Osteocyte (in vitro differentiated cells): ENCODE data around the gene ALDH16A1. TPM values are rescaled to one million over a fixed set of nuclear protein-coding genes. Genes with fewer than 3 reads are reported as not detected.

Source experiments
- DNase-seq: peaks from one replicate; pipeline ENCODE4 v3.0.0; 2021; ENCODE audit warnings: mixed read lengths; ENCODE audit not compliant: unreplicated experiment; ENCODE audit errors: extremely low spot score
- H3K27ac Mint-ChIP-seq: one replicate; pipeline ENCODE4 v1.8.0; 2021; ENCODE audit warnings: mild to moderate bottlenecking, mixed read lengths; ENCODE audit not compliant: unreplicated experiment
- H3K27me3 Mint-ChIP-seq: one replicate; pipeline ENCODE4 v1.8.0; 2021; ENCODE audit warnings: mixed read lengths; ENCODE audit not compliant: unreplicated experiment
- H3K36me3 Mint-ChIP-seq: one replicate; pipeline ENCODE4 v1.8.0; 2021; ENCODE audit warnings: mixed read lengths; ENCODE audit not compliant: unreplicated experiment
- H3K4me1 Mint-ChIP-seq: one replicate; pipeline ENCODE4 v1.8.0; 2021; ENCODE audit warnings: mixed read lengths; ENCODE audit not compliant: unreplicated experiment
- H3K4me3 Mint-ChIP-seq: one replicate; pipeline ENCODE4 v1.8.0; 2021; ENCODE audit warnings: mild to moderate bottlenecking, moderate library complexity, mixed read lengths; ENCODE audit not compliant: unreplicated experiment
- H3K9me3 Mint-ChIP-seq: one replicate; pipeline ENCODE4 v1.8.0; 2021; ENCODE audit warnings: mixed read lengths; ENCODE audit not compliant: unreplicated experiment
- total RNA-seq: library from RNA; stranded (reverse); gene quantifications from 2 replicates; pipeline ENCODE4 v1.2.1, GENCODE V29; 2021
- TF ChIP-seq, protein P1 (sequence below): fragments of 200-600 bp; sonication (generic); IDR thresholded peaks from 2 replicates; pipeline ENCODE4 v1.5.0; 2021; ENCODE audit warnings: antibody characterized with exemption, mild to moderate bottlenecking, moderate library complexity

Gene ALDH16A1
- total RNA-seq, 1 donor from 2014 or later: 31.8 TPM

DNA sequence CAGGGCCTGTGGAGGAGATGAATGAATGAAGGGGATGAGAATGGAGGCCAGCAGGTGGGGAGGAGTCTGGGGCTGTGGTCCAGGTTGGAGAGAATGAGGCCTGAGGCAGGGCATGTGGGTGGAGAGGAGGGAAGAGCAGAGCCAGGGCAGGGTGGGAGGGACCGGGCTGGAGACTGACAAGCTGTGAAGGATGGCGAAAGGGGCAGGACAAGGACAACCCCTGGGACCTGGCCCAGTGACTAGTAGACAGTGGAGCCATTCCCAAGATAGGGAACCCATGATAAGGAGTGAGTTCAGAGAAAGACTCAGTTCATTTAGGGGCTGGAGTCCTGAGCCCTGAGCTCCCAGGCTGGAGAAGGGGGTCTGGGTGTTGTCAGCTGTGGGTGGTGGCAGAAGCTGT is 32.8 kb upstream of the ALDH16A1 start:
- peaks cover 80% of the 10 kb centered on the region for H3K27me3 Mint-ChIP-seq
- H3K4me1 Mint-ChIP-seq: peaks cover 23% of the 10 kb centered on the region
- H3K27ac Mint-ChIP-seq: no peak overlapping the region
- no peaks in the 10 kb centered on the region for H3K9me3 Mint-ChIP-seq
- H3K36me3 Mint-ChIP-seq: no peaks in the 10 kb centered on the region
- no peak for DNase-seq
- no peak overlapping the region for H3K4me3 Mint-ChIP-seq
- TF ChIP-seq, protein P1, sequence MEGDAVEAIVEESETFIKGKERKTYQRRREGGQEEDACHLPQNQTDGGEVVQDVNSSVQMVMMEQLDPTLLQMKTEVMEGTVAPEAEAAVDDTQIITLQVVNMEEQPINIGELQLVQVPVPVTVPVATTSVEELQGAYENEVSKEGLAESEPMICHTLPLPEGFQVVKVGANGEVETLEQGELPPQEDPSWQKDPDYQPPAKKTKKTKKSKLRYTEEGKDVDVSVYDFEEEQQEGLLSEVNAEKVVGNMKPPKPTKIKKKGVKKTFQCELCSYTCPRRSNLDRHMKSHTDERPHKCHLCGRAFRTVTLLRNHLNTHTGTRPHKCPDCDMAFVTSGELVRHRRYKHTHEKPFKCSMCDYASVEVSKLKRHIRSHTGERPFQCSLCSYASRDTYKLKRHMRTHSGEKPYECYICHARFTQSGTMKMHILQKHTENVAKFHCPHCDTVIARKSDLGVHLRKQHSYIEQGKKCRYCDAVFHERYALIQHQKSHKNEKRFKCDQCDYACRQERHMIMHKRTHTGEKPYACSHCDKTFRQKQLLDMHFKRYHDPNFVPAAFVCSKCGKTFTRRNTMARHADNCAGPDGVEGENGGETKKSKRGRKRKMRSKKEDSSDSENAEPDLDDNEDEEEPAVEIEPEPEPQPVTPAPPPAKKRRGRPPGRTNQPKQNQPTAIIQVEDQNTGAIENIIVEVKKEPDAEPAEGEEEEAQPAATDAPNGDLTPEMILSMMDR: no peak

DNA sequence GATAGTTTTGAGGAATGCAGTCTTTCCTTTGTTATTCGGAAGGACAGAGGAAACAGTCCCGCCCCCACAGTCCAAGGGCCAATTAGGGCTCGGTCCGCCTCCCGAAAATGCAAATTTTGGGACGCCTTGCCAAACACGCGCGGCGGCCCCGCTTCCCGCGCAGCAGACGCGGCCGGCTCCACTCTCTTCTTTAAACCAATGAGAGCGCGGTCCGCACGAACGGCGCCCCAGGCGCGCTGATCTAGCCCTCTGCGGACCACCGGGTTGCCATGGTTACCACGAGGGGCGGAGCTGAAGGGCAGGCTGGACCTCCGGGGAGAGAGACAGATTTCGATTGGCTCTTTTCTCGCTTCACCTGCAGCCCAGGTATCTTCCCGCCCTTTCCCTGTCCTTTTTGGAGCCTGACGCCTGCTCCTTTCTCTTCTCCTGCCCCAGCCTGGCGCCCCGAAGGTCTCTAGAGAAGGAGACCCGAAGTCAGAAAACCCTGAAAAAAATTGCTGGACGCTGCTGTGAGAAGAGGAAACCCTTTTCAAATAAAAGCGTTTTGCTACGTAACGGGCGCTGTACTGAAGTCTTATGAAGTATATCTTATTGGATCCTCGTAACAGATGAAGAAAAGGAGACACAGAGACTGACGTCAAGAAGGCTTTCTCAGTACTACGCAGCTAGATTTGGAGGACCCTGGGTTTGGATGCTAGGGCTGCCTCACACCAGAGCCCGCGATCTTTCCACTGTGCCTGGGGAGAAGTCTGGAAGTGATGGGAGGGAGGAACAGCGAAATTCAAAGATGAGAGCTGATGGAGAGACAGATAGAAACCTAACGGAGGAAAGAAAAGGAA is 31.8 kb upstream of the ALDH16A1 start:
- Mint-ChIP-seq H3K27ac (no peak overlapping the region), H3K4me1 (peaks cover 23% of the 10 kb centered on the region), H3K27me3 (peaks cover 89% of the 10 kb centered on the region), H3K4me3 (peak overlapping the region; percentile 14), H3K9me3 (no peaks in the 10 kb centered on the region), H3K36me3 (no peaks in the 10 kb centered on the region)
- TF ChIP-seq, protein P1: no peak
- DNase-seq: peak; percentile 82

DNA sequence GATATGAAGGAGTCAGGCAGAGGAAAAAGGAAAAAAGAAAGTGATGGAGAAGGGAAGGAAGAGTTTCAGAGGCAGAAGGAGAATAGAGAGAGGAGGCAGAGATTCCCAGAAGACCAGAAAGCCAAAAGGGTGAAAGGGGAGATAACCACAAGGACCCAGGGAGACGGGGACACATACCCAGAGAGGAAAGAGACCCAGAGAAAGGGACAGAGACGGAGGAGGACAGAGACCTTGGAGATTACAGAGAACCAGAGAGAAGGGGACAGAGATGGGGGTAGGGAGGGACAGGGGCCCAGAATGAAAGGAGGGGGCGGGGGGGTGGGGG is 31.2 kb upstream of the ALDH16A1 start:
- Mint-ChIP-seq H3K4me1 (peaks cover 24% of the 10 kb centered on the region), H3K27ac (no peak overlapping the region), H3K9me3 (no peaks in the 10 kb centered on the region), H3K27me3 (peaks cover 89% of the 10 kb centered on the region), H3K4me3 (no peak overlapping the region), H3K36me3 (no peaks in the 10 kb centered on the region)
- TF ChIP-seq, protein P1: no peak
- no peak for DNase-seq

DNA sequence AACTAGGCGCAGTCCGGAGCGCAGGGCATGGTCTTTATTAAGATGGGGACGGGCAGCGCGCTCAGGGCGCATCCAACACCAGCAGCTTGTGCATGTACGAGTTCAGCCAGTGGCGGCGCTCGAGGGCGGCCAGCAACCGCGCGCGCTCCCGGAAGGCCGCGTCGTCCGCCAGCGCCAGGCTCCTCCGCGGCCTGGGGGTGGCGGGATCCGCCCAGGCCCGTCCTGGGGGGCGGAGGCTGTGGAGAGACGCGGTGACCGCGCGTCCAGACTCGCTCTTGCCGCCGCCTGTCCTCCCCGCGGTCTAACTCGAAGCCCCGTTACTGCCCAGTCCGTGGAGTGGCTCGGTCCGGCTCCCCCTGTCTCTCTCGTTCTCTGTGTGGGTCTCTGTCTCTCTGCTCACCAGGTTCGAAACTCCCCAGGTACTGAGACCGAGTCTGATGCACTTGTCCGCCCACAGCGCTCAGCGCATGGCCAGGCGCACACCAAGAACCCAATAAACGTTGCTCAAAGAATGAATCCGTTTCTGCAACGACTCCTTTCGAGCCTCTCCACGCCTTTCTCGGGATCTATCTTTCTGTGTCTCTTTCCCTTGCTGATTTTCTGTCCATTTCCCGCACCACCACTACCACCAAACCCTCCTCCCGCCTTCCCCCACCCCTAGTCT is 30.5 kb upstream of the ALDH16A1 start:
- peaks cover 24% of the 10 kb centered on the region for H3K4me1 Mint-ChIP-seq
- H3K27ac Mint-ChIP-seq: no peak overlapping the region
- peak overlapping the region; percentile 64 for H3K4me3 Mint-ChIP-seq
- no peaks in the 10 kb centered on the region for H3K9me3 Mint-ChIP-seq
- TF ChIP-seq, protein P1: peak; percentile 55
- H3K36me3 Mint-ChIP-seq: peaks cover 2% of the 10 kb centered on the region
- peak; percentile 84 for DNase-seq
- peaks cover 89% of the 10 kb centered on the region for H3K27me3 Mint-ChIP-seq
